SIG-M5 treated with dmso at 0.1 percent for 504 hours (cell line): ENCODE results near the gene CAPN14.

Experiments used
- DNase-seq: peaks from one replicate; lab custom pipeline; 2025; ENCODE audit not compliant: unreplicated experiment; lab: John Stamatoyannopoulos, UW

The CAPN14 gene

DNA sequence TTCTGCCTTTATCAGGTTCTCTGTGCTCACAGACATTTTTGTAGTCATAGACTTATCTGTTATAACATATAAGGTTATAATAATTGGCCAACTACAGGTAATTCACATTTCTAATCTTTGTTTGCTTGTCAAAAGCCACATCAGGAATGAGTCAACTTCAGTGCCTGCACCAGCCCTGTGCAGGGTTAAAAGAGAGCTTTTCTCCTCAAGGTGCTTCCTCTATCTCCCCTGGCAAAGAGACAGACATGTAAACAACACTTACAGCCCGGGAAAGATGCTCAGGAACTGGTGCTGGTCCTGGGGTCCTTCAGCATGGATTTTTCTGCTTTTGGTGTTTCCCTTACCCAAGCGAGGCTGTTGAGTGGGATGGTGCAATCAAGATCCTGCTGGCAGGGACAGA is 9.0 kb upstream of the CAPN14 start:
- DNase-seq: no peak

DNA sequence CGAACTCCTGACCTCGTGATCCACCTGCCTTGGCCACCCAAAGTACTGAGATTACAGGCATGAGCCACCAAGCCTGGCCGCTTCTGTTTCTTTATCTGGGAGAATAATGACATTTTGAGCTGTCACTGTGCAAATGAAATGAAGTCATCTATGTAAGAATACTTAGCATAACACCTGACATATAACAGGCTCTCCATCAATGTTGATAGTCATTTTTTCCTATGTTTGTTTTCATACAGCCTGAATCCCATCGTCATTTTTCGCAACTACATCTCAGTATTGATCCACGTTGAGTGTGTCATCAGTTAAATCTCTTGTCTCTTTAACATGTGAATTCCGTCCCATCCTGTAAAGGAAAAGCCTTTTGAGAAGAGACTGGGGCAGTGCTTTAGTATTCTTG is 6.4 kb upstream of the CAPN14 start:
- DNase-seq: no peak

DNA sequence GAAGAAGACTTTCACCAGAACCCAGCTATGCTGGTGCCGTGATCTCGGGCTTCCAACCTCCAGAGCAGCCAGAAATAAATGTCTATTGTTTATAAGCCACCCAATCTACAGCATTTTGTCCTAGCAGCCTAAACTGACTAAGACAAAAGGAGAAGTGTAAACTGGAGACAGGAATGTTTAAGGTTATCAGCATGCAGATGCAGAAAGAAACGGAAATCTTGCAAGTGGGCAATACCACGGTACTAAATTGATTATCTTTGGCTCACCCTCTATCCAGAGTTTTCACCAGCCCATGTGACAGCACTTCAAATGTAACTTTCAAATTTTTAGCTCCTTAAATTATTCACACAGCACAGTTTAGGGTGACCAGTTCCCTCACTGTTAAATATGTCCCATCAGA is 5.7 kb upstream of the CAPN14 start:
- DNase-seq: no peak

DNA sequence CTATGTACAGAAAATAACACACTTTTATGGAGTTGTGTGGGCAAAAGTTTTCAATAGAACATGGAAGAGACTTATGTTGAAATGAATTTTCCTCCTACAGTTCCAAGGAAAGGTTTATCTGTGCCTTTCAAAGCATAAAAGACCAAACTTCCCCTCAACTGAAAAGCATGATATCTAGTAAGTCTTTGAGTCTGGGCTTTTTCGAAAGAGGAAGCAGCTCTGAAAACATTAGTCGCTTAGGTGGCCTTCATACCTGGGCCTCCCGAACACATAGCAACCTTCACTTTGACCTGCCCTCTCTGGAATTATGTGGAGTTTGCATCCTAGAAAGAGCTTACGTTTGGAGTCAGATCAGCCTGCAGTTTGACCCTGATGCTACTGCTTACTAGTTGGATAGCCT is 4.8 kb upstream of the CAPN14 start:
- DNase-seq: no peak

DNA sequence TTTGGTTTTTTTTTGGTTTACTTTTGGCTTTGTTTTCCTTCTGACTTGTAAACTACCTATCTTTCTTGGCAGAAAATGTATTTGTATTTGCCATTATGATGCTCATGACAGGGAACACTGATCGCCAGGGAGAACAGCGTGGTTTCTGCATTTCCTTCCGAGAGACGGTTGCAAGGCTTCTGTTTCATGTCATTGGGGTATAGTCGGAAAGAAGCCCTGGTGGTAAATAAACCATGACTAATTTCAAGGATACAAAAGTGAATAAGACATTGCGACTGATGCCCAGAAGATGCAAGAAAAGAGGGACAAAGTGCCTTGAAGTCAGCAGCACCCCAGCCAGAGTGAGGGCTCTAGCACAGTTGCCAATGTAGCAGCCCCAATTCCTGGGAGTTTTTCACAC is 4.2 kb upstream of the CAPN14 start:
- no peak for DNase-seq

DNA sequence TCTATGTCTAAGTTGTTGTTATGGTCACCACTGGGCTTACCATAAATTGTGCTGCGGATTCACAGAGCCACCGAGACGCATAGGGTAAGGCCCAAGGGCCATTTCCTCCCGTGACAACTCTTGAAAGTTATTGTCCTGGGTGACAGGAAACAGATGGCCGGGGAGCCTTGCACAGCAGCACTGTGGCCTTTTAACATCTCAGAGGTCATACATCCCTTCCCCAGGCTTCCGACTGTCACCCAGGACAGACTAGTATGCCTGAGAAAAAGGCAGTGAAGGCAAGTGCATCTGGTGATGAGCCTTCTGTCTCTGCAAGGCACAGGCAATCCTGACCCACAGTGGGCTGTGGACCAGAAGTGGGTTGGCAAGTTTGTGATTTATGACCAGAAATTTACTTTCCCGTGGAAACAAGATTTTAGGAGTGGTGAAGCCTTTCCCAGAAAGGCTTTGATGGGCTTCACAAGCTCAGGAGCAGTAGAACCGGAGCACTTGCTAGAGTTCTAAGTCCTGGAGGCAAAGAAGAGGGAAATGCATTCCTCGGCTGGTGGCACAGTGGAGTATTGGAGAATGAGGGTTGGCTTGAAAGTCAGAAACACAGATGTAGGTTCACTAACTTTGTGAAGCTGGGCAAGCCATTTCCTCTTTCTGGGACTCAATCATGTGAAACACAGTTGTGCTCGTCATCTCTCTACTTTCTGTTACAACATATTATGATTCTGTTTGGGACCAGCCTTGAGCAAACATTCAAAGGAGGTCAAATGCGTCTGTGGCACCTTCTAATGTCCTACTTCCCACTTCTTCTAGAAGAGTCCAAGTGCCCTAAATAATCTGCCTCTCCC is 2.0 kb upstream of the CAPN14 start:
- DNase-seq: peak; percentile 66

DNA sequence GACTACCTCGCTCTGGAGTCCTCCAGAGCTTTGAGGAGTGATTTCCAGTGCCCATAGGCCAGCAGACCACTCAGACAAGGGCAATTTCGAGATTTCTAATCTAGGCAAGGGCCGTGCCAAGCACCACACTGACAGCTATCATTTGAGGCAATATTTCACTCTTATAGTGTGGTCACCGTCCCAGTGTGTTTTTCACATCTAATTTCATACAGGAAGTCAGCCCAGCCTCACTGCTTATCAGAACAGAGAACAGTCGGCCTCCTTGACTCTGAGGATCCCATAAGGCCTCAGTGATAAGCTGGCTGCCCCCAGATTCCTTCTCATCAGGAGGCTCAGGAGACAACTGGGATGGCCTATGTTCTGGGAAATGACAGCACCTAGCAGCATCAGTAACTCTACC is 581 bp downstream of the CAPN14 start:
- DNase-seq: no peak

DNA sequence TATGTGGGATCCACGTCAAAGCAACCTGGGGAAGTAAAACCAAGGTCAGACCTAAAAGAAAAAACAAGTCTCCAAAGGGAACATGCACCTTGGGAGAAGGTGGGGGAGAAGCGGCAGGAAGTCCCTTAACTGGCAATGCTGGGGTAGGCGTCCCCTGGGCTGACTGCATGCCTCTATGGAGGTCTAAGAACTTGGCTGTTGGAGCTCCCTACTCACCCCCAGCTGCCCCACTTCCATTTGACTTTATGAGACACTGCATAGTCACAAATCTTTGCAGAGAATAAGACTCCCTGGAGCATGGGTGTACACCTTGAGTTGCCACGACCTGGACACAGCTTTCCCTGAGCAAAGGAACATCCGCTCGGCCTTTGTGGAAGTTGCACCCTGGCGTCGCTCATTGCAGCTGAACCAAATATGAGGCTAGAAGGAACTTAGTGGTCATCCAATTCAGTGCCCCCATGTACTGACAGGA is 2.8 kb downstream of the CAPN14 start:
- no peak for DNase-seq

DNA sequence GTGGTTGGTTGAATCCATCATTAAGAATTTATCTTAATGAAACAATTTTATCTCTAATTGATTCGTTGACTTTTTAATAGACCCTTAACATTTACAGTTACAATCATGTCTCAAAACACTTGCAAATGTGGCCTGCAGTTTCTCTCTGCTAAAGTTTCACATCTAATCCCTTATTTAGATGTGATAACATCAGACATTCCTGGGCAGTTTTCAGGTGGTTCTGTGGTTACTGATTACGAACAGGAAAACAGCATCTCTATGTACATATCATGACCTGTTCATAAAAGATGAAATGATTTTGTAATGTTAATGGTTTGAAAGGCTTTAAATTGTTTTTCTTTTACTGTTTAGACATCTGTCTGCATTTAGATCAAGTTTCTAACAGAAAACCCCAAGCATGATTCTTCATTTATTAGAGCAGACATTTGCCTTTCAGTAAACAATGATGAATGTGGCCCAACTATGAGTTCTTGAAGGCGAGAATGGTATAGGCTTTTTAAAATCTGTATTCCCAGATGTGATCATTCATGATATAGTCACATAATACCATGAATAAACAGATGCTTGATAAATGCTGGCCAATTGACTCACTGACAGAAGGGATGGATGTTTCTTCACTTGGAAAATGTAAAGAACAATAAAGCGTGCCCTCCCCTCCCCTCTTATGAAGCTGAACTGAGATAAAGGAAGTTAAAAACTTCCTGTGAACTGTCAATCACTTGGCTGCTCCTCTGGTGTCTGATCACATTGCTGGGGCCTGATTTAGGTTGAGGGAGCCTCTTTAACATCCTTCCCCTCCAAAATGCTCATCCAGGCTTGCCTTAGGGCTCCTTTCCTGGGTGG is 3.5 kb downstream of the CAPN14 start:
- DNase-seq: no peak

DNA sequence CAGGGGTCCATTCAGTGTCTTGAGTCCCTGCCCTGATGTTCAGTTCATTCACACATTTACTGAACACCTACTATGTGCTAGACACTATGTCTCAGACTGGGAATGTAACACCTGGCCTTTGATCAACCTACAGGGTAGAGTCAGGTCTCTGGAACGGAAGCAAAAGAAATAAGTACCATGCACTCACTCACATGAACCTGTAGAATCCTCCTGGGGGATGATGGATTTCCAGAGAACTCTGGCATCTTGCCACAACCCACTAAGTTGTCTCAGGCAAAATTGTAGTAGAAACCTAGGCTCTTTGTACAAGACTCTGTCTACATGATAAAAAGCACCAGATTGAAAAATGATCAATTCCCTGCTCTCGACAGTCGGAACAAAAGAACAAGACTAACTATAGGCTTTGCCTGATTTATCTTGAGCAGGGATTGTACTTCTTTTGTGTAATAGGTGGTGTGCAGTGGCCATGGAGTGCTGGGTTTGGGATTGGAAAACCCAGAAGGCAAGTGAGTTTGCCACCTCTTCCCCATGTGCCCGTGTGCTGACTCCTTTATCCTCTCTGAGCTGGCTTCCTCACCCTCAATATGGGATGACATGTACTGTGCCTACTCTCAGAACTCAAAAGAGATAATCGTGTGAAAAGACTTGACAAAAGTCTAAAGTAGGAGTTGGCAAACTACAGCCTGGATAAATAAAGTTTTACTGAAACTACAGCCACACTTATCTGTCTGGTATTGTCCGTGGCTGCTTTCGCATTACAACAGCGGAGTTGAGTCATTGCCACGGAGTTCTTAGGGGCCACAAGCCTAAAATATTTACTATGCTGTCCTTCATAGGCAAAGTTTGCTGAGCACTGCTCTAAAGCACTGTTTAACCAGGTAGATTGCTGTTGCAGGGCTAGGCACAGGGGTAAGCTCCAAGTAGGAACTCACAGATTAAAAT is 4.4 kb downstream of the CAPN14 start:
- no peak for DNase-seq

DNA sequence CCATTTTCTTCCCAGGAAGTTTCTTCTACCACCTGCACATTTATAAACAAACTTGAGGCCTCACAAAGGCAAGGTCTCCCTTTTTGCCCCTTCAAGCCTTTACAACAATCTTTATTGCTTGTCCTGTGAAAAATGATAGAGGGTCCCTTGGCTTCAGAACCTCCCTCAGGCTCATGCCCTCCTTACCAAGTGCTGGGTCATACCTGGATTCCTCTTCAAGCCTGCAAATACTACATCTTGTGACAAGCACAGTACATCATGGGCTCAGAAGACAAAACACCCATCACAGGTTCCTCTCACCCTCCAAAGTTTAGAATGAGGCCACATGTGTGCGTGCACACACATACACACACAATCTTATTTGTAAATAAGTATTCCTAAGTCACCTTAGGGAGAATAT is 9.1 kb downstream of the CAPN14 start:
- no peak for DNase-seq

DNA sequence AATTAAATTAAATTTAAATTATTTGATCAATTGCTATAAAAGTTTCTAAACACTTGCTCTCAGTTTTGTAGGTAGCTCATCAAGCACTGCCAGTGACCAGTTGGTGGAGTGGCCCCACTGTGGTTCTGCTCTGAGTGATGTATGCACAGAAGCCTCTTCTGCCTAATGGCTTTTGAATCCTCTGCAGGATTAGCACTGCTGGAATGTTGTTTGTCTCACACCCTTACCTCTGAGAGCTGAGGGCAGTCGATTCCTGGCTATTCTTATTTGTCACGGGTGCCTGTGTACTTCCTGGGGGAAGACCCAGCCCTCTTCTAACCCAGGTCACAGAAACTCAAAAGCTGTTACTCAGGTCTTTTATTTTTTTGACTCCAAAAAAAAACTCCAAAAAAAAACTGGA is 9.5 kb downstream of the CAPN14 start:
- no peak for DNase-seq

DNA sequence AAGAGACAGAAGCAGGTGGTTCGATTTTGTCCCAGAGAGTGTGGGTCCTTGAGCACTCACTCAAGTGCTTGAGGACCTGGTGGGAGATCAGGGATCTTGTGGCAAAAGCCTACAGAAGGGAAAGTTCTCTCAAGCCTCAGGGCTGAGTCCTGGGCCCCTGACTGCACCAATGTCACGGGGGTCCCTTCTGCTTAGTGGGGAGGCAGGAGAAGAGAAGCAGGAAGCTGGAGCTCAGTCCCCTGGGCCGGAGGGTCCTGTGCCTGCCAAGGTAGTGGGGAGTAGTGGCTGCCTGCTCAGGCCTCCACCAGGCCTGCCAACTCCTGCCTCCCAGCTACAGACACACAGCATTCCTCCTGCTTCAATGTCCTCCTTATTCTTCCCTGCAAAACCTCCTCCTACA is 11.7 kb downstream of the CAPN14 start:
- no peak for DNase-seq

DNA sequence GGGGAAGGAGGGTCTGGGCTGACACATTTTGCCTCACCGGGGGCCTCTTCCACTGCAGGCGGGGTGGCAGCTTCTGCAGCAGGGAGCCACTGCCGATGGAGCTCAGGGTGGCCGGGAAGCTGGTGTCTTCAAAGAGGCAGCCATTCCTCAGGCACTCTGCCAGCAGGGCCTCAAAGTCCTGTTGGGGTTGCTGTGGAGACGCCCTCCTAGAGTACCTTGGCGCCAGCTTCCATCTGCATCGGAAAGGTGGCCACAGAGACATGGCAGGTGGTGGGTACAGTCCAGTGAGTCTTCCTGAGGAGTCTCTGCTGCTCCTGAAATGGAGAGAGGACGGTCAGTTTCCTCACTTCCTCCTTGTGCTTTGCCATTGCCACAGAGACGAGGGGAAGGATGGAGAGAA is 12.1 kb downstream of the CAPN14 start:
- no peak for DNase-seq

DNA sequence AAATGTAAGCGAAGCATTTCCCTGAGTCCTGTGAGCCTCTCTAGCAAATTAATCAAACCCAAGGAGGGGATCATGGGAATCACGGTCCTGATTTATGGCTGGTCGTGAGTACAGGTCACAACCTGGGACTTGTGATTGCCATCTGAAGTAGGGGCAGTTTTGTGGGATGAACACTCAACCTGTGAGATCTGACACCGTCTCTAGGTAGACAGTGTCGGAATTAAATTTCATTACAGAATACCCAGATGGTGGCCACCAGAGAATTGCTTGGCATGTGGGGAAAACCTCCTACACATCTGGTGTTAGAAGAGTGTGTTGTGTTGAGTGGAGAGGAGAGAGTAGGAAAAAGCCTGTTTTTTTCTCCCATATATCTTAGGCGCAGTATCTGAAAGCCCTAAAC is 12.5 kb downstream of the CAPN14 start:
- no peak for DNase-seq

DNA sequence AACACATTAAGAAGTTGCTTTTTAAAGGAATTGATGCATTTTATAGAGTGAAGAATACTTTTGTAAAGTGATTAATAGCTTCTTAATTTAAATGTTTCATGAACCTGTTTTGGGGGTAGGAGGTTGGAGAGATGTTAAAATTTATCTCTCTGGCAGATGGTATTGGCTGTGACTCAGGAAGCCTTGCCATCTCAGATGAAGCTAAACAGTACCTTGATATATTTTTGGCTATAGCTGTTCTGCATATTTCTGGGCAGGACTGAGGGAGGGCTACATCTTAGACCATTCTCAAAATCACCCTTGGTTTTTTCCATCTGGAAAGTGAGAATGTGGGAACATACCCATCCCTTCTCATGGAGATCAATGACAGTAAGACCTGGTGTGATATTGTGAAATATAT is 13.4 kb downstream of the CAPN14 start:
- no peak for DNase-seq

DNA sequence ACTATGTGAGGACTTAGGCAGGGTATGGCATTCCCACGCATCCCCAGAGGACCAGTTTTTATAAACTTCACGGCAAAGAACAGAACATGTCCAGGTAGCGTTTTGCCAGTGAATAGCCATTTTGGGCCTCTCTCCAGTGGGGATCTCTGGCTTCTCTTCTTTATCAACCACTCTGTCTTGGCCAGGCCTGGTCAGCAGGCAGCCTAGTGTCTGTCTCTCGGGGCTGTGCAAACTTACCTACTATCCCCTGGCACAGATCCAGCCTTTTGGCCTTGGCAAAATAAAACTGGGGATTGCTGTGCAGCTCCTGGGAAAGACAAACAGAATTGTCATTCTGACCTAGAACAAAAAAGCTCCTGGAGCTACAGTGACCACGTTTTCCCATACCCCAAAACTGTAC is 14.5 kb downstream of the CAPN14 start:
- no peak for DNase-seq

DNA sequence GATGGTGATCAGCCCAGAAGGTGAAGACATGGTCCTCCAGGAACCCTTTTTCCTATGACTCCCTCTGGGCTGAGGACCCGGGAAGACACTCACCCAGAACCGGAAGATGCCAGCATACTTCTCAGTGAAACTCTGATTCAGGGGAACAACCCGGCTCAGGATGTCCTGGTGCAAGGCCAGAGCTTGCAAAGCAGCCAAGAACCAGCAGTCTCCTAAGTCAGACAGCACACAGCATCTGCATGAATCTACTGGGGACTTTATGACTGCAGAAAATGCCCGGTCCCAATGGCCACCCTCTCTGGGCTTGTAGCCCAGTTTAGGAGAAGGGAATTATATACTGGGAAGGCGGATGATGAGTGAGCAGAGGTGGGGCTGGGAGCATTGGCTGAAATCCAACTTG is 15.3 kb downstream of the CAPN14 start:
- no peak for DNase-seq

DNA sequence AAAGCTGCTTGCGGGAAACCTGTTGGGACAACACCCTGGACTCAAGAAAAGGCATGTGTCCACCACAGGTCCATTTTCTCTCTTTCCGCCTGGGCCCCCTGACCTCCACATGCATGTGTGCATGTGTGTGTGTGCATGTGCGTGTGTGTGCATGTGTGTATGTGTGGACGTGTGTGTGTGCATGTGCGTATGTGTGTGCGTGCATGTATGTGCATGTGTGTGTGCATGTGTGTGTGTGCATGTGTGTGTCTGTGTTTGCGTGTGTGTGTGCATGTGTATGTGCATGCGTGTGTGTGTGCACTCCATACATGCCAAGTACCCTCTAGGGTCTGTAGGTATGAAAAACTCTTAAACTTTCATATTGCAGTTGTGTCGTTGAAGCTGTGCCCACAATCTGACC is 16.3 kb downstream of the CAPN14 start:
- DNase-seq: no peak

DNA sequence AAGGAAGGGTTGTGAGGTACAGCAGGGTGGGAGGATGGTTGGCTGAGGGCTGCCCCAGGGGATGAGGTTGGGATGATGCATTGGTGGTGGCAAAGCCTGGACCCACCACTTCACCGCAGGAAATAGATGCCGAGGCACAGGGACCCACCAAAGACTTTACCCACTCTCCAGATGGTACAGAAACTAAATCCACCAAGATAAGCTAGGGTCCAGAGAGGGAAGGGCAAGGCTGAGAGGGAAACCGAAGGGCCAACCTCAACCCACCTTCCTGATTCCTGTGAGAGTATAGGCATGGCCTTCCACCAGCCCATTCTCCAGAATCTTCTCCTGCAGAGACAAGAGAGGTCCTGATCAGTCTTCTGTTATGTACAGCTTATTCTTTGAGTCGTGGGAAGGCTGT is 18.1 kb downstream of the CAPN14 start:
- DNase-seq: no peak

DNA sequence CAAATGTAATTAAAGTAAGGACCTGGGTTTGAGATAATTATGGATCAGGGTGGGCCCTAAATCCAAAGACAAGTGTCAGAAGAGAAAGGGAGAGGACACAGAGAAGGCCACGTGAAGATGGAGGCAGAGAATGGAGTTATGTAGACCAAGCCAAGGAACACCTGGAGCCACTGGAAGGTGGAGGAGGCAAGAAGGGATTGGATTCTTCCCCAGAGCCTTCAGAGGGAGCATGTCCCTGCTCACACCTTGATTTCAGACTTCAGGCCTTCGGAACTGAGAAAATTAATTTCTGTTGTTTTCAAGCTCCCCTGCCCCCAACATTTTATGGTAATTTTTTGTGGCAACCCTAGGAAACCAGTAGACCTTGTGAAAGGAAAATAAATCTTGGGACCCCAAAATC is 19.6 kb downstream of the CAPN14 start:
- DNase-seq: no peak
